Gastroesophageal sphincter (tissue), 4 donors: ENCODE measurements around the gene GTF3C4. TPM values are rescaled to one million over a fixed set of nuclear protein-coding genes. Genes with fewer than 3 reads are reported as not detected.

Experiments
- ATAC-seq: fragments of 150-250 bp; one replicate; pipeline ENCODE4 v1.9.1; 2016; ENCODE audit warnings: mild to moderate bottlenecking, moderate library complexity
- H3K27ac ChIP-seq, 4 donors: fragments of 200-600 bp; sonication (generic) in 3 of 4; 1 replicate in 3 of 4; 2 replicates in 1 of 4; pipeline ENCODE4 v1.5.1; 2016 to 2019
- H3K27me3 ChIP-seq: fragments of 200-600 bp; sonication (generic); one replicate; pipeline ENCODE4 v1.5.1; 2019
- H3K36me3 ChIP-seq, 2 donors: fragments of 200-600 bp; sonication (generic); one replicate each; pipeline ENCODE4 v1.5.1; 2019; ENCODE audit warnings: control low read depth in 1 of 2
- H3K4me1 ChIP-seq, 3 donors: fragments of 200-600 bp; sonication (generic); 1 replicate in 2 of 3; 2 replicates in 1 of 3; pipeline ENCODE4 v1.5.1; 2016 to 2019; ENCODE audit warnings: control low read depth in 2 of 3
- H3K4me3 ChIP-seq, 2 donors: fragments of 200-600 bp; sonication (generic); one replicate each; pipeline ENCODE4 v1.5.1; 2019; ENCODE audit warnings: mild to moderate bottlenecking in 1 of 2, moderate library complexity in 1 of 2
- H3K9me3 ChIP-seq, 3 donors: fragments of 200-600 bp; sonication (generic); one replicate each; pipeline ENCODE4 v1.5.1; 2017 to 2019; ENCODE audit warnings: control low read depth in 2 of 3
- EP300 ChIP-seq: sonication (generic); formaldehyde crosslinking; IDR thresholded peaks from one replicate; pipeline ENCODE4 v1.6.1; 2017; ENCODE audit warnings: antibody characterized with exemption, mild to moderate bottlenecking
- POLR2A ChIP-seq, 2 donors: fragments of 450-650 bp; IDR thresholded peaks; one replicate each; pipeline ENCODE4 v1.6.1; 2017; ENCODE audit warnings: antibody characterized with exemption in 2 of 2, mild to moderate bottlenecking in 2 of 2, moderate library complexity in 1 of 2
- POLR2AphosphoS5 ChIP-seq: sonication (generic); formaldehyde crosslinking; IDR thresholded peaks from one replicate; pipeline ENCODE4 v1.6.1; 2017; ENCODE audit warnings: antibody characterized with exemption
- WGBS, 2 donors: methylation state at CpG; one replicate each; pipeline ENCODE4 v1.1.5; 2018; ENCODE audit warnings: low coverage in 1 of 2; 5-methylcytosine and 5-hydroxymethylcytosine counted together
- total RNA-seq, 4 donors: library from RNA; depleted of rRNA; stranded (reverse); fragments of >200 nt; gene quantifications; one replicate each; pipeline ENCODE4 v1.1.0, GENCODE V29; 2016
- TF ChIP-seq, protein P1 (sequence below), 4 experiments: fragments of 200-600 bp in 2 of 4; fragments of 450-650 bp in 2 of 4; sonication (generic) in 1 of 4; IDR thresholded peaks; one replicate each; pipeline ENCODE4 v1.5.1; 2017 to 2019; ENCODE audit warnings: antibody characterized with exemption in 4 of 4, mild to moderate bottlenecking in 2 of 4, moderate library complexity in 2 of 4

The GTF3C4 gene
- total RNA-seq, 4 donors from 2014 or later, result 11.4 to 15.4 (median 12.7) TPM

DNA sequence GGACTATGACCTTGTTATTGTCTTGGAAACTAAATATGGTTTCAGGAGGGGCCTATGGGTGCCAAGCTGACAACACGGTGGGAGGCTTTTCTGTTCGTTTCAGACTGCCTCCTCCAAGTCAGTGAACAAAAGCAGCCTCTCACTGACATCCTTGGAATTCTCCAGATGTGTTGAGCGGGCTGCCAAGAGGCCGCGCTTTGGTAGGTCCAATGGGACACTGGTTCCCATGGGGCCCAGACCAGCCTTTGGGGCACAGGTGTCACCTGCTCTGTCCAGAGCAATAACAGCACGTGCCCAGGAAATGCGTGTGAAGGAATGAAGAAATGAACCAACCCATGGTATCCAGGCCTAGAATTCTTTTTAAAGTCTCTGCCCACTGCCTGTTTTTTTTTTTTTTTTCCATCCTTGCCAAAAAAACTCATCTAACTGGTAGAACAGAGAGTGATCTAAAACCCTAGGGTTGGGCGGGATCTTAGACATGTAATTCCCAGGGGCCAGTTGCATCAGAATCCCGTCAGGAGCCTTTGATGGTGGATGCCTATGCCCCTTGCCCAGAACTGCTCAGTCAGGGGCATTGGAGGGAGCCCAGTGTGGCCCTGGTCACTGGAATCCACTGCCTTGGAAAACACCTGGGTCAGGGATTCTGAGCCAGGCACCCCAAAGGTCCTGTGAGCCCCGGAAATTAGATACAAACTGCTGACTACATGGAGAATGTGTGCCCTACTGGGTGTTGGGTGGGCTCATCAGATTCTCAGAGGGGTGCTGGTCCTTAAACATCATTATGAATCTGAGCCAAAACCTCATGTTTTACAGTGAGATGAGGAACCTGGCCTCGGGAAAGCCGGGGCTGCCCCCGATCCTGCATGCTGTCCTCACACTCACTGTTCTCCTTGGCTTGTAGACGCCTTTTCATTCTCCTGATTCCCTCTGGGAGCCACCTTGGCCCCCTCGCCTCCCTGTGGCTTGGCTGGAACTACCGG is 60.1 kb downstream of the GTF3C4 start:
- Histone ChIP-seq H3K4me1 (no peaks in the 10 kb centered on the region), H3K36me3 (no peaks in the 10 kb centered on the region), H3K27ac (no peak overlapping the region), H3K9me3 (no peaks in the 10 kb centered on the region), H3K27me3 (peaks cover 24% of the 10 kb centered on the region), H3K4me3 (no peak overlapping the region)
- TF ChIP-seq EP300, result no peak
- TF ChIP-seq POLR2A (IDR thresholded peaks at IDR 0.05), result no peak
- TF ChIP-seq, protein P1, sequence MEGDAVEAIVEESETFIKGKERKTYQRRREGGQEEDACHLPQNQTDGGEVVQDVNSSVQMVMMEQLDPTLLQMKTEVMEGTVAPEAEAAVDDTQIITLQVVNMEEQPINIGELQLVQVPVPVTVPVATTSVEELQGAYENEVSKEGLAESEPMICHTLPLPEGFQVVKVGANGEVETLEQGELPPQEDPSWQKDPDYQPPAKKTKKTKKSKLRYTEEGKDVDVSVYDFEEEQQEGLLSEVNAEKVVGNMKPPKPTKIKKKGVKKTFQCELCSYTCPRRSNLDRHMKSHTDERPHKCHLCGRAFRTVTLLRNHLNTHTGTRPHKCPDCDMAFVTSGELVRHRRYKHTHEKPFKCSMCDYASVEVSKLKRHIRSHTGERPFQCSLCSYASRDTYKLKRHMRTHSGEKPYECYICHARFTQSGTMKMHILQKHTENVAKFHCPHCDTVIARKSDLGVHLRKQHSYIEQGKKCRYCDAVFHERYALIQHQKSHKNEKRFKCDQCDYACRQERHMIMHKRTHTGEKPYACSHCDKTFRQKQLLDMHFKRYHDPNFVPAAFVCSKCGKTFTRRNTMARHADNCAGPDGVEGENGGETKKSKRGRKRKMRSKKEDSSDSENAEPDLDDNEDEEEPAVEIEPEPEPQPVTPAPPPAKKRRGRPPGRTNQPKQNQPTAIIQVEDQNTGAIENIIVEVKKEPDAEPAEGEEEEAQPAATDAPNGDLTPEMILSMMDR (IDR thresholded peaks at IDR 0.05), result no peak
- no peak for TF ChIP-seq POLR2AphosphoS5
- ATAC-seq, result no peak
- WGBS, 2 donors, result 68 to 97% methylated on average over 3 to 5 of the region's 16 CpGs

- Histone ChIP-seq H3K9me3 (no peaks in the 10 kb centered on the region), H3K27ac (no peak overlapping the region), H3K4me1 (no peaks in the 10 kb centered on the region), H3K27me3 (peaks cover 24% of the 10 kb centered on the region), H3K36me3 (no peaks in the 10 kb centered on the region), H3K4me3 (no peak overlapping the region)
- no peak for ATAC-seq
- 77 to 79% methylated on average over 3 of the region's 3 CpGs for WGBS, 2 donors
- TF ChIP-seq EP300 (no peak), POLR2AphosphoS5 (no peak), POLR2A (IDR thresholded peaks at IDR 0.05) (no peak)
- TF ChIP-seq, protein P1 (IDR thresholded peaks at IDR 0.05), result no peak
Measured at GRCh38 chr9:132731230-132731629, 61.0 kb downstream of the GTF3C4 start.

GRCh38 chr9:132732326-132733259 is 62.3 kb downstream of the GTF3C4 start:
- no peak for TF ChIP-seq POLR2A (IDR thresholded peaks at IDR 0.05)
- TF ChIP-seq EP300, result no peak
- no peak overlapping the region for H3K27ac ChIP-seq
- WGBS, 2 donors, result 30 to 65% methylated on average over 2 to 13 of the region's 17 CpGs
- peaks cover 22% of the 10 kb centered on the region for H3K27me3 ChIP-seq
- H3K4me3 ChIP-seq, result no peak overlapping the region
- no peaks in the 10 kb centered on the region for H3K36me3 ChIP-seq
- ATAC-seq, result no peak
- H3K4me1 ChIP-seq, result no peaks in the 10 kb centered on the region
- no peaks in the 10 kb centered on the region for H3K9me3 ChIP-seq

- H3K4me1 ChIP-seq, result no peaks in the 10 kb centered on the region
- peaks cover 23% of the 10 kb centered on the region for H3K27me3 ChIP-seq
- no peak for TF ChIP-seq POLR2AphosphoS5
- TF ChIP-seq, protein P1 (IDR thresholded peaks at IDR 0.05), result no peak
- no peak for TF ChIP-seq EP300
- no peak for TF ChIP-seq POLR2A (IDR thresholded peaks at IDR 0.05)
- H3K27ac ChIP-seq, result no peak overlapping the region
- WGBS, 2 donors, result 60% methylated on average over 17 of the region's 22 CpGs; no CpG with 5 or more reads in 1 of the 2 donors
- H3K4me3 ChIP-seq, result no peak overlapping the region
- ATAC-seq, result no peak
- no peaks in the 10 kb centered on the region for H3K9me3 ChIP-seq
- H3K36me3 ChIP-seq, result no peaks in the 10 kb centered on the region
Measured at GRCh38 chr9:132733260-132733815, 63.1 kb downstream of the GTF3C4 start.
